CD4-positive, alpha-beta T cell (primary cell): ENCODE data around the gene RRP1B. TPM values are rescaled to one million over a fixed set of nuclear protein-coding genes. Genes with fewer than 3 reads are reported as not detected.

ENCODE experiments used
- ATAC-seq: fragments of 200-7000 bp; cut with Tn5 transposase; one replicate; pipeline ENCODE4 v1.10.0; 2022; ENCODE audit warnings: mild to moderate bottlenecking; ENCODE audit not compliant: poor library complexity
- CTCF ChIA-PET: fragments of 350-600 bp; sonication (Branson Sonifier 250); formaldehyde crosslinking; loops from one replicate; lab custom pipeline; 2021; ENCODE audit warnings: antibody characterized with exemption, inconsistent platforms; lab: Charles Lee
- POLR2A ChIA-PET: fragments of 350-600 bp; sonication (Branson Sonifier 250); formaldehyde crosslinking; loops from one replicate; lab custom pipeline; 2021; ENCODE audit warnings: antibody characterized with exemption, inconsistent platforms; lab: Charles Lee
- DNase-seq, 14 experiments: peaks; one replicate each; pipeline ENCODE4 v3.0.0-alpha.2; 2013 to 2020; ENCODE audit warnings: mixed read lengths in 2 of 14
- H3K27ac ChIP-seq, 2 donors: one replicate each; pipeline versions ENCODE4 v1.5.1 to v1.7.0; 2013; ENCODE audit warnings: low read length in 2 of 2, low read depth in 1 of 2, mild to moderate bottlenecking in 1 of 2
- H3K27me3 ChIP-seq, 2 experiments: 1 replicate in 1 of 2; 2 replicates in 1 of 2; pipeline versions ENCODE4 v1.6.1 to v1.7.0; 2013; ENCODE audit warnings: low read length in 2 of 2, control low read depth in 1 of 2, mild to moderate bottlenecking in 1 of 2, moderate library complexity in 1 of 2; ENCODE audit not compliant: insufficient read depth in 2 of 2, control insufficient read depth in 1 of 2
- H3K36me3 ChIP-seq: one replicate; pipeline ENCODE4 v1.6.1; 2013; ENCODE audit warnings: low read length, control low read depth; ENCODE audit not compliant: insufficient read depth
- H3K4me1 ChIP-seq: one replicate; pipeline ENCODE4 v1.6.1; 2013; ENCODE audit warnings: low read length, control low read depth; ENCODE audit not compliant: insufficient read depth
- H3K4me3 ChIP-seq: one replicate; pipeline ENCODE4 v1.5.1; 2013; ENCODE audit warnings: mild to moderate bottlenecking, low read length, moderate library complexity
- H3K9me3 ChIP-seq, 2 experiments: 1 replicate in 1 of 2; 2 replicates in 1 of 2; pipeline versions ENCODE4 v1.6.1 to v1.7.0; 2013; ENCODE audit warnings: low read length in 2 of 2, mild to moderate bottlenecking in 2 of 2, control low read depth in 1 of 2, moderate library complexity in 1 of 2; ENCODE audit not compliant: control insufficient read depth in 1 of 2, insufficient read depth in 1 of 2
- H3K27ac Mint-ChIP-seq: one replicate; pipeline ENCODE4 v1.8.0; 2020; ENCODE audit warnings: mixed read lengths
- H3K27me3 Mint-ChIP-seq: one replicate; pipeline ENCODE4 v1.8.0; 2021; ENCODE audit warnings: mixed read lengths
- H3K36me3 Mint-ChIP-seq: one replicate; pipeline ENCODE4 v1.8.0; 2021; ENCODE audit warnings: low read depth, mixed read lengths
- H3K4me1 Mint-ChIP-seq: one replicate; pipeline ENCODE4 v1.8.0; 2021; ENCODE audit warnings: low read depth, mixed read lengths
- H3K4me3 Mint-ChIP-seq: one replicate; pipeline ENCODE4 v1.8.0; 2020; ENCODE audit warnings: mild to moderate bottlenecking, mixed read lengths
- H3K9me3 Mint-ChIP-seq: one replicate; pipeline ENCODE4 v1.8.0; 2020; ENCODE audit warnings: mixed read lengths
- CTCF ChIP-seq: fragments of 200-600 bp; IDR thresholded peaks from one replicate; pipeline ENCODE4 v1.8.0; 2022; ENCODE audit warnings: antibody characterized with exemption, mild to moderate bottlenecking
- intact Hi-C, 2 experiments: fragments of 100-400 bp; cut with DNase I in 1 of 2; cut with micrococcal nuclease in 1 of 2; formaldehyde crosslinking; loops; one replicate each; pipeline versions ENCODE4 v1.15.1 to v1.9.0; 2023 to 2025; cut with DNase I, micrococcal nuclease
- total RNA-seq, 174 experiments: library from RNA in 2 of 174; stranded (reverse) in 2 of 174; gene quantifications; one replicate each; pipeline ENCODE4 v1.2.3 and lab custom pipeline; 2021 to 2026

The RRP1B gene
- total RNA-seq, 2 experiments from 2014 or later: 18.6 to 19.2 TPM

- ATAC-seq: no peak
- CTCF ChIA-PET: no interaction called here
- H3K36me3 ChIP-seq: peaks cover 15% of the 10 kb centered on the region
- Mint-ChIP-seq H3K9me3 (no peaks in the 10 kb centered on the region), H3K4me1 (peaks cover 40% of the 10 kb centered on the region), H3K27ac (peak overlapping the region; percentile 87), H3K27me3 (no peaks in the 10 kb centered on the region), H3K4me3 (peak overlapping the region; percentile 72), H3K36me3 (peaks cover 34% of the 10 kb centered on the region)
- no peaks in the 10 kb centered on the region for H3K27me3 ChIP-seq
- DNase-seq: no peak
- intact Hi-C loops: loop anchor here in 1 of 2 experiments (1.0 kb wide), 1 partner anchor 12 kb away; no protein-coding TSS in a partner anchor
- peak overlapping the region; percentile 80 to 84 for H3K27ac ChIP-seq
- H3K4me1 ChIP-seq: peaks cover 47% of the 10 kb centered on the region
- TF ChIP-seq CTCF: no peak
- H3K9me3 ChIP-seq: no peaks in the 10 kb centered on the region
- peak overlapping the region; percentile 92 for H3K4me3 ChIP-seq
- POLR2A ChIA-PET: interaction anchor here (1.0 to 2.9 kb wide), 7 partner anchors 13 to 766 kb away, joined by 3 to 22 read pairs (median 5); partner anchors contain the start of genes NDUFV3, PDXK and PKNOX1
Measured at GRCh38 chr21:43658769-43659135, 608 bp upstream of the RRP1B start.

GRCh38 chr21:43662286-43662685 lies 2.9 kb downstream of the RRP1B start:
- Histone ChIP-seq H3K9me3 (no peaks in the 10 kb centered on the region), H3K36me3 (peaks cover 42% of the 10 kb centered on the region), H3K27me3 (no peaks in the 10 kb centered on the region), H3K4me3 (no peak overlapping the region), H3K27ac (no peak overlapping the region), H3K4me1 (peaks cover 64% of the 10 kb centered on the region)
- ATAC-seq: no peak
- ChIA-PET POLR2A (no interaction called here), CTCF (no interaction called here)
- no peak overlapping the region for H3K27ac Mint-ChIP-seq
- H3K36me3 Mint-ChIP-seq: peaks cover 60% of the 10 kb centered on the region
- no peaks in the 10 kb centered on the region for H3K27me3 Mint-ChIP-seq
- peaks cover 64% of the 10 kb centered on the region for H3K4me1 Mint-ChIP-seq
- intact Hi-C loops: loop anchor here in 1 of 2 experiments (5.0 kb wide), 2 partner anchors 60 to 130 kb away; no protein-coding TSS in a partner anchor
- no peaks in the 10 kb centered on the region for H3K9me3 Mint-ChIP-seq
- H3K4me3 Mint-ChIP-seq: peak overlapping the region; percentile 84
- DNase-seq: no peak
- TF ChIP-seq CTCF: no peak

GRCh38 chr21:43663033-43663432 lies 3.7 kb downstream of the RRP1B start:
- H3K4me3 ChIP-seq: no peak overlapping the region
- no peaks in the 10 kb centered on the region for H3K27me3 ChIP-seq
- H3K36me3 ChIP-seq: peaks cover 44% of the 10 kb centered on the region
- Mint-ChIP-seq H3K27me3 (no peaks in the 10 kb centered on the region), H3K27ac (no peak overlapping the region), H3K4me3 (no peak overlapping the region), H3K9me3 (no peaks in the 10 kb centered on the region), H3K4me1 (peaks cover 69% of the 10 kb centered on the region), H3K36me3 (peaks cover 66% of the 10 kb centered on the region)
- ATAC-seq (no peak), DNase-seq (no peak)
- H3K9me3 ChIP-seq: no peaks in the 10 kb centered on the region
- CTCF ChIA-PET: no interaction called here
- intact Hi-C loops: loop anchor here in 1 of 2 experiments (5.0 kb wide), 2 partner anchors 59 to 129 kb away; no protein-coding TSS in a partner anchor
- POLR2A ChIA-PET: no interaction called here
- H3K27ac ChIP-seq: no peak overlapping the region
- TF ChIP-seq CTCF: no peak
- peaks cover 60% of the 10 kb centered on the region for H3K4me1 ChIP-seq
